ENCODE results near the gene AKR1B1. TPM values are rescaled to one million over a fixed set of nuclear protein-coding genes. Genes with fewer than 3 reads are reported as not detected.

Gene AKR1B1
- total RNA-seq, 1 donor from 2014 or later = 99.6 TPM

GRCh38 chr7:134427896-134428295, 31.0 kb downstream of the AKR1B1 start:
- Mint-ChIP-seq H3K9me3 (ENCODE audit: unreplicated experiment) (no peaks in the 10 kb centered on the region), H3K27ac (ENCODE audit: unreplicated experiment) (no peak overlapping the region), H3K4me3 (ENCODE audit: unreplicated experiment) (no peak overlapping the region), H3K36me3 (ENCODE audit: unreplicated experiment) (peaks cover 4% of the 10 kb centered on the region), H3K4me1 (ENCODE audit: low read depth, unreplicated experiment) (peaks cover 11% of the 10 kb centered on the region), H3K27me3 (ENCODE audit: unreplicated experiment) (peaks cover 2% of the 10 kb centered on the region)
- DNase-seq = no peak
- no peak for TF ChIP-seq CTCF (IDR thresholded peaks at IDR 0.05; ENCODE audit: partially characterized antibody, unreplicated experiment)

DNA sequence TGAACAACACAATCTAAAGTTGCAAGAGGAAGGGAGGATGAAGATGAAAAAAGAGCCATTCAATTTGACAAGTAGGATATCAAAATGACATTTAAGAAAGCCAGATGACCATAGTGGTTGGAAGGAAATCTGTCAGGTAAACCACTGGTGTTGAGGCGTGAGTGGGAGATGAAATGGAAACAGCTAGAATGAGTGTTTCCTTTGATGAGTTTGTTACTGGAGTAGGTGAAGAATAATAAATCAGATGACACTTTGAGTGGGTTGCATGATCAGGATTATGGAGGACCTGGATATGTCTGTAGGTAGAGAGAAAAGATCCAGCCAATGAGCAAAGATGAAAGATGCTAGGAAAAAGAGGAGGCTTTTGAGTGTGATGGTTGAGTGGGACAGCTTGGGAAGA, 33.1 kb downstream of the AKR1B1 start:
- no peak for TF ChIP-seq CTCF (IDR thresholded peaks at IDR 0.05; ENCODE audit: partially characterized antibody, unreplicated experiment)
- Mint-ChIP-seq H3K27ac (ENCODE audit: unreplicated experiment) (no peak overlapping the region), H3K9me3 (ENCODE audit: unreplicated experiment) (no peaks in the 10 kb centered on the region), H3K4me1 (ENCODE audit: low read depth, unreplicated experiment) (peaks cover 6% of the 10 kb centered on the region), H3K27me3 (ENCODE audit: unreplicated experiment) (peaks cover 1% of the 10 kb centered on the region), H3K36me3 (ENCODE audit: unreplicated experiment) (peaks cover 4% of the 10 kb centered on the region), H3K4me3 (ENCODE audit: unreplicated experiment) (no peak overlapping the region)
- DNase-seq = no peak

DNA sequence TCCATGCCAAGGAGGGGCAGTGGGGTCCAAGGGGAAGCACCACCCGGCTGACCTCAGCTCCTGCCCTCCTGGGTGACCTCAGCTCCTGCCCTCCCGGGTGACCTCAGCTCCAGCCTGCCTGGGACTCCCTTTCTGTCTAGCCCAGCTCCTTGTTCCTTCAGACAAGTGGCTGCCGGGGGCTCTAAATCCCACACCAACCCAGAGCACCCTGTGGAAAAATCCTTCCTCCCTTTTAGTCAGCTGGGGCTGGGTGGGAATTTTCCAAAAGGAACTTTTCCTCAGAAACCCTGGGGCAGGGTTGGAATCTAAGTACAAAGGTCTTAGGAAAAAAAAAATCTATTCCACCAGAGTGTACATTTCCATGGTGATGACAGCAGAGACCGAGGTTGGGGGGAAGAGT, 36.3 kb downstream of the AKR1B1 start:
- no peak for DNase-seq
- H3K36me3 Mint-ChIP-seq (ENCODE audit: unreplicated experiment) = peaks cover 4% of the 10 kb centered on the region
- no peaks in the 10 kb centered on the region for H3K27me3 Mint-ChIP-seq (ENCODE audit: unreplicated experiment)
- peaks cover 7% of the 10 kb centered on the region for H3K4me1 Mint-ChIP-seq (ENCODE audit: low read depth, unreplicated experiment)
- no peak overlapping the region for H3K4me3 Mint-ChIP-seq (ENCODE audit: unreplicated experiment)
- peaks cover 1% of the 10 kb centered on the region for H3K9me3 Mint-ChIP-seq (ENCODE audit: unreplicated experiment)
- no peak overlapping the region for H3K27ac Mint-ChIP-seq (ENCODE audit: unreplicated experiment)
- TF ChIP-seq CTCF (IDR thresholded peaks at IDR 0.05; ENCODE audit: partially characterized antibody, unreplicated experiment) = no peak

- H3K9me3 Mint-ChIP-seq (ENCODE audit: unreplicated experiment) = peaks cover 1% of the 10 kb centered on the region
- H3K4me1 Mint-ChIP-seq (ENCODE audit: low read depth, unreplicated experiment) = peaks cover 7% of the 10 kb centered on the region
- no peaks in the 10 kb centered on the region for H3K27me3 Mint-ChIP-seq (ENCODE audit: unreplicated experiment)
- no peak for DNase-seq
- H3K4me3 Mint-ChIP-seq (ENCODE audit: unreplicated experiment) = no peak overlapping the region
- H3K36me3 Mint-ChIP-seq (ENCODE audit: unreplicated experiment) = peaks cover 4% of the 10 kb centered on the region
- no peak for TF ChIP-seq CTCF (IDR thresholded peaks at IDR 0.05; ENCODE audit: partially characterized antibody, unreplicated experiment)
- H3K27ac Mint-ChIP-seq (ENCODE audit: unreplicated experiment) = no peak overlapping the region
Observed at GRCh38 chr7:134422008-134422407, 36.9 kb downstream of the AKR1B1 start.

- peaks cover 1% of the 10 kb centered on the region for H3K9me3 Mint-ChIP-seq (ENCODE audit: unreplicated experiment)
- peaks cover 4% of the 10 kb centered on the region for H3K36me3 Mint-ChIP-seq (ENCODE audit: unreplicated experiment)
- H3K27me3 Mint-ChIP-seq (ENCODE audit: unreplicated experiment) = no peaks in the 10 kb centered on the region
- peak; percentile 58 for TF ChIP-seq CTCF (IDR thresholded peaks at IDR 0.05; ENCODE audit: partially characterized antibody, unreplicated experiment)
- peak; percentile 54 for DNase-seq
- peak overlapping the region; percentile 13 for H3K4me3 Mint-ChIP-seq (ENCODE audit: unreplicated experiment)
- H3K4me1 Mint-ChIP-seq (ENCODE audit: low read depth, unreplicated experiment) = peaks cover 7% of the 10 kb centered on the region
- no peak overlapping the region for H3K27ac Mint-ChIP-seq (ENCODE audit: unreplicated experiment)
Observed at GRCh38 chr7:134420424-134421125, 38.3 kb downstream of the AKR1B1 start.
